Measurements from ENCODE around the gene PRM3.

The PRM3 gene

GRCh38 chr16:11280616-11281522 lies 7.4 kb upstream of the PRM3 start, which contains the start of gene PRM1:
TSS of gene PRM1 (minus strand) at chr16:11281330. CDS start at chr16:11281238, 92 bp downstream.
- DNase-seq = no peak

- DNase-seq = no peak
These were observed 5.5 kb upstream of the PRM3 start for GRCh38 chr16:11278681-11279628.

- DNase-seq = no peak
These were observed 4.3 kb upstream of the PRM3 start for GRCh38 chr16:11277607-11278337.

GRCh38 chr16:11276896-11277593 lies 3.6 kb upstream of the PRM3 start:
- DNase-seq = no peak

- no peak for DNase-seq
These were observed 2.9 kb upstream of the PRM3 start, which contains the start of gene PRM2 for GRCh38 chr16:11276143-11276895. TSS of gene PRM2 (minus strand) at chr16:11276480. CDS start at chr16:11276370, 110 bp downstream.

- DNase-seq = no peak
These were observed 1.5 kb upstream of the PRM3 start for GRCh38 chr16:11274964-11275363.

GRCh38 chr16:11273721-11274324 lies 394 bp upstream of the PRM3 start:
- no peak for DNase-seq

- DNase-seq = no peak
These were observed 945 bp downstream of the PRM3 start for GRCh38 chr16:11272484-11272883.

GRCh38 chr16:11271610-11272009 lies 1.8 kb downstream of the PRM3 start:
- DNase-seq = no peak

- no peak for DNase-seq
These were observed 2.7 kb downstream of the PRM3 start for GRCh38 chr16:11270602-11271162.

- no peak for DNase-seq
These were observed 4.5 kb downstream of the PRM3 start, which contains the start of gene TNP2 for GRCh38 chr16:11268921-11269375. TSS of gene TNP2 (minus strand) at chr16:11269325. CDS start at chr16:11269262, 63 bp downstream.

- DNase-seq = no peak
These were observed 8.3 kb downstream of the PRM3 start for GRCh38 chr16:11265124-11265523.

GRCh38 chr16:11264155-11264832 lies 9.1 kb downstream of the PRM3 start:
- DNase-seq = no peak

- no peak for DNase-seq
These were observed 9.7 kb downstream of the PRM3 start for GRCh38 chr16:11263737-11264136.

- no peak for DNase-seq
These were observed 10.5 kb downstream of the PRM3 start for GRCh38 chr16:11262915-11263314.

GRCh38 chr16:11260596-11260966 lies 12.8 kb downstream of the PRM3 start:
- DNase-seq = no peak

GRCh38 chr16:11259655-11260595 lies 13.5 kb downstream of the PRM3 start:
- DNase-seq = no peak

Data from NCI-H2081 treated with DMSO at 0.1 percent for 48 hours (cell line).